Measurements from ENCODE around the gene KRTAP5-10. TPM values are rescaled to one million over a fixed set of nuclear protein-coding genes. Genes with fewer than 3 reads are reported as not detected.
A peak's percentile ranks its signal among the peaks of the same experiment; 100 is the strongest.

Gene KRTAP5-10
- total and polyA plus RNA-seq, 9 of the 15 experiments (the other 6 are each of a cell fraction or from before 2014, with no cell fraction given), result not detected

- TF ChIP-seq, protein P1, sequence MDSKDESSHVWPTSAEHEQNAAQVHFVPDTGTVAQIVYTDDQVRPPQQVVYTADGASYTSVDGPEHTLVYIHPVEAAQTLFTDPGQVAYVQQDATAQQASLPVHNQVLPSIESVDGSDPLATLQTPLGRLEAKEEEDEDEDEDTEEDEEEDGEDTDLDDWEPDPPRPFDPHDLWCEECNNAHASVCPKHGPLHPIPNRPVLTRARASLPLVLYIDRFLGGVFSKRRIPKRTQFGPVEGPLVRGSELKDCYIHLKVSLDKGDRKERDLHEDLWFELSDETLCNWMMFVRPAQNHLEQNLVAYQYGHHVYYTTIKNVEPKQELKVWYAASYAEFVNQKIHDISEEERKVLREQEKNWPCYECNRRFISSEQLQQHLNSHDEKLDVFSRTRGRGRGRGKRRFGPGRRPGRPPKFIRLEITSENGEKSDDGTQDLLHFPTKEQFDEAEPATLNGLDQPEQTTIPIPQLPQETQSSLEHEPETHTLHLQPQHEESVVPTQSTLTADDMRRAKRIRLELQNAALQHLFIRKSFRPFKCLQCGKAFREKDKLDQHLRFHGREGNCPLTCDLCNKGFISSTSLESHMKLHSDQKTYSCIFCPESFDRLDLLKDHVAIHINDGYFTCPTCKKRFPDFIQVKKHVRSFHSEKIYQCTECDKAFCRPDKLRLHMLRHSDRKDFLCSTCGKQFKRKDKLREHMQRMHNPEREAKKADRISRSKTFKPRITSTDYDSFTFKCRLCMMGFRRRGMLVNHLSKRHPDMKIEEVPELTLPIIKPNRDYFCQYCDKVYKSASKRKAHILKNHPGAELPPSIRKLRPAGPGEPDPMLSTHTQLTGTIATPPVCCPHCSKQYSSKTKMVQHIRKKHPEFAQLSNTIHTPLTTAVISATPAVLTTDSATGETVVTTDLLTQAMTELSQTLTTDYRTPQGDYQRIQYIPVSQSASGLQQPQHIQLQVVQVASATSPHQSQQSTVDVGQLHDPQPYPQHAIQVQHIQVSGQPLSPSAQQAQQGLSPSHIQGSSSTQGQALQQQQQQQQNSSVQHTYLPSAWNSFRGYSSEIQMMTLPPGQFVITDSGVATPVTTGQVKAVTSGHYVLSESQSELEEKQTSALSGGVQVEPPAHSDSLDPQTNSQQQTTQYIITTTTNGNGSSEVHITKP (IDR thresholded peaks at IDR 0.05; ENCODE audit: partially characterized antibody), result no peak
Measured at GRCh38 chr11:71530602-71531001, 34.8 kb upstream of the KRTAP5-10 start (continued).

- intact Hi-C loops (cut with micrococcal nuclease) (loop anchor here (10.0 kb wide), 1 partner anchor 87 kb away; the partner anchor contains the start of gene DHCR7), in situ Hi-C loops (cut with MboI) (no loop called here)
- Histone ChIP-seq H3K27me3 (ENCODE audit: control insufficient read depth in 2 of 2, insufficient read depth in 2 of 2, low read length in 2 of 2) (peaks cover 6 to 14% of the 10 kb centered on the region in 2 experiments; a peak in 3 of 5 replicates), H3K4me2 (ENCODE audit: insufficient read depth, low read length) (no peak overlapping the region), H3K9me3 (replicated peaks; ENCODE audit: control insufficient read depth, insufficient read depth, low read depth, low read length) (no peaks in the 10 kb centered on the region), H3K79me2 (ENCODE audit: control insufficient read depth, insufficient read depth, low read length) (no peaks in the 10 kb centered on the region), H4K20me1 (replicated peaks; ENCODE audit: control insufficient read depth, insufficient read depth, low read length) (no peaks in the 10 kb centered on the region), H3K27ac (ENCODE audit: extremely low read depth, low read depth, low read length) (no peak overlapping the region), H3K4me1 (replicated peaks in 1 of 2; ENCODE audit: control insufficient read depth in 2 of 2, insufficient read depth in 2 of 2, low read length in 2 of 2) (peaks cover 8 to 13% of the 10 kb centered on the region in 2 experiments; a peak in 3 of 5 replicates), H3K9me1 (ENCODE audit: control insufficient read depth, insufficient read depth, low read length) (no peaks in the 10 kb centered on the region), H2AFZ (ENCODE audit: low read depth, low read length) (no peak overlapping the region), H3K36me3 (ENCODE audit: control insufficient read depth, insufficient read depth, low read length) (no peaks in the 10 kb centered on the region), H3K4me3 (no peak overlapping the region), H3K9ac (ENCODE audit: insufficient read depth in 1 of 2, low read depth in 2 of 2, low read length in 2 of 2) (no peak overlapping the region)
- DNase-seq (ENCODE audit: extremely low read depth in 1 of 4, low spot score in 3 of 4) (no peak), FAIRE-seq (no peak), ATAC-seq (no peak; the same call in 2 of the 3 replicates)
- CTCF ChIA-PET (ENCODE audit: low intra/inter-chr PET ratio), result no interaction called here
- 35% methylated on average over 10 of the region's 10 CpGs for WGBS (ENCODE audit: insufficient coverage, low coverage, missing lambda C conversion rate)
- POLR2A ChIA-PET, result interaction anchor here (0.5 kb wide), 1 partner anchor 33 kb away, joined by 3 read pairs; the partner anchor contains the start of gene KRTAP5-10
- BruUV-seq (replicated peaks), result no TSS peak
- TF ChIP-seq EP300 (IDR thresholded peaks at IDR 0.05; ENCODE audit: low read length), result no peak
- peak; percentile 71 for TF ChIP-seq C11orf30 (IDR thresholded peaks at IDR 0.05; ENCODE audit: low read depth)
- TF ChIP-seq MAFF (IDR thresholded peaks at IDR 0.05; ENCODE audit: low read length), result peak; percentile 65
- TF ChIP-seq ZNF316 (IDR thresholded peaks at IDR 0.05), result peak; percentile 86
- TF ChIP-seq, protein P2, sequence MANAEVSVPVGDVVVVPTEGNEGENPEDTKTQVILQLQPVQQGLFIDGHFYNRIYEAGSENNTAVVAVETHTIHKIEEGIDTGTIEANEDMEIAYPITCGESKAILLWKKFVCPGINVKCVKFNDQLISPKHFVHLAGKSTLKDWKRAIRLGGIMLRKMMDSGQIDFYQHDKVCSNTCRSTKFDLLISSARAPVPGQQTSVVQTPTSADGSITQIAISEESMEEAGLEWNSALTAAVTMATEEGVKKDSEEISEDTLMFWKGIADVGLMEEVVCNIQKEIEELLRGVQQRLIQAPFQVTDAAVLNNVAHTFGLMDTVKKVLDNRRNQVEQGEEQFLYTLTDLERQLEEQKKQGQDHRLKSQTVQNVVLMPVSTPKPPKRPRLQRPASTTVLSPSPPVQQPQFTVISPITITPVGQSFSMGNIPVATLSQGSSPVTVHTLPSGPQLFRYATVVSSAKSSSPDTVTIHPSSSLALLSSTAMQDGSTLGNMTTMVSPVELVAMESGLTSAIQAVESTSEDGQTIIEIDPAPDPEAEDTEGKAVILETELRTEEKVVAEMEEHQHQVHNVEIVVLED (CRISPR knock-in tag; IDR thresholded peaks at IDR 0.05), result no peak
- TF ChIP-seq MAFG (tag; conservative IDR thresholded peaks at IDR 0.05), result peak; percentile 78
- no peak for TF ChIP-seq CSDE1 (IDR thresholded peaks at IDR 0.05)
- no peak for TF ChIP-seq FUS (optimal IDR thresholded peaks at IDR 0.05; ENCODE audit: low read depth, low read length)
- no peak for TF ChIP-seq CBX8 (IDR thresholded peaks at IDR 0.05; ENCODE audit: borderline replicate concordance, extremely low read depth, low read depth, low read length, poor library complexity, severe bottlenecking)
- no peak for TF ChIP-seq ZFP36 (IDR thresholded peaks at IDR 0.05; ENCODE audit: low read depth, low read length, partially characterized antibody)
- peak; percentile 57; the same call in 1 of the 2 replicates for TF ChIP-seq CEBPB (tag; IDR thresholded peaks at IDR 0.05)
- TF ChIP-seq ATF2 (CRISPR knock-in tag; IDR thresholded peaks at IDR 0.05), result no peak
- TF ChIP-seq MAFK (IDR thresholded peaks at IDR 0.05; ENCODE audit: low read length), result peak; percentile 81
Measured at GRCh38 chr11:71532036-71532610, 33.2 kb upstream of the KRTAP5-10 start.
